Breast epithelium (tissue), 4 donors: ENCODE data around the gene TAF15. TPM values are rescaled to one million over a fixed set of nuclear protein-coding genes. Genes with fewer than 3 reads are reported as not detected.

ENCODE experiments used
- DNase-seq, 2 donors: peaks; one replicate each; pipeline ENCODE4 v3.0.0-alpha.2; 2019; ENCODE audit warnings: low spot score in 2 of 2
- H3K27ac ChIP-seq, 2 donors: fragments of 200-600 bp; sonication (generic) in 1 of 2; one replicate each; pipeline ENCODE4 v1.5.1; 2016 to 2019; ENCODE audit warnings: mild to moderate bottlenecking in 1 of 2
- H3K27me3 ChIP-seq, 2 donors: fragments of 200-600 bp; sonication (generic) in 1 of 2; one replicate each; pipeline versions ENCODE4 v1.5.1 to v1.6.0; 2017 to 2019; ENCODE audit warnings: control low read depth in 1 of 2, mild to moderate bottlenecking in 1 of 2
- H3K36me3 ChIP-seq: fragments of 200-600 bp; one replicate; pipeline ENCODE4 v1.5.1; 2019
- H3K4me1 ChIP-seq, 2 donors: fragments of 200-600 bp; sonication (generic); one replicate each; pipeline ENCODE4 v1.5.1; 2016 to 2019; ENCODE audit warnings: control low read depth in 1 of 2
- H3K4me3 ChIP-seq, 3 donors: fragments of 200-600 bp; sonication (generic); 1 replicate in 2 of 3; 2 replicates in 1 of 3; pipeline ENCODE4 v1.5.1; 2016 to 2019; ENCODE audit warnings: mild to moderate bottlenecking in 3 of 3, moderate library complexity in 2 of 3
- H3K9me3 ChIP-seq, 2 donors: fragments of 200-600 bp; sonication (generic) in 1 of 2; one replicate each; pipeline ENCODE4 v1.5.1; 2016 to 2019; ENCODE audit warnings: control low read depth in 1 of 2
- CTCF ChIP-seq, 3 donors: fragments of 450-650 bp; IDR thresholded peaks; one replicate each; pipeline ENCODE4 v1.5.1; 2016 to 2017; ENCODE audit warnings: antibody characterized with exemption in 3 of 3, mild to moderate bottlenecking in 3 of 3, moderate library complexity in 3 of 3
- POLR2A ChIP-seq: fragments of 450-650 bp; IDR thresholded peaks from one replicate; pipeline ENCODE4 v1.6.1; 2016; ENCODE audit warnings: antibody characterized with exemption, mild to moderate bottlenecking, moderate library complexity
- POLR2AphosphoS5 ChIP-seq, 3 donors: sonication (generic); formaldehyde crosslinking; IDR thresholded peaks; one replicate each; pipeline ENCODE4 v1.6.1; 2017; ENCODE audit warnings: antibody characterized with exemption in 3 of 3
- intact Hi-C: fragments of 100-400 bp; cut with DNase I; formaldehyde crosslinking; loops from one replicate; pipeline ENCODE4 v1.15.1; 2023; ENCODE audit warnings: low total_unique reads
- total RNA-seq, 3 donors: library from RNA; depleted of rRNA; stranded (reverse); fragments of >200 nt; gene quantifications; one replicate each; pipeline ENCODE4 v1.1.0, GENCODE V29; 2016

Gene TAF15
- total RNA-seq, 3 donors from 2014 or later = 65.5 to 76.8 (median 72.8) TPM

DNA sequence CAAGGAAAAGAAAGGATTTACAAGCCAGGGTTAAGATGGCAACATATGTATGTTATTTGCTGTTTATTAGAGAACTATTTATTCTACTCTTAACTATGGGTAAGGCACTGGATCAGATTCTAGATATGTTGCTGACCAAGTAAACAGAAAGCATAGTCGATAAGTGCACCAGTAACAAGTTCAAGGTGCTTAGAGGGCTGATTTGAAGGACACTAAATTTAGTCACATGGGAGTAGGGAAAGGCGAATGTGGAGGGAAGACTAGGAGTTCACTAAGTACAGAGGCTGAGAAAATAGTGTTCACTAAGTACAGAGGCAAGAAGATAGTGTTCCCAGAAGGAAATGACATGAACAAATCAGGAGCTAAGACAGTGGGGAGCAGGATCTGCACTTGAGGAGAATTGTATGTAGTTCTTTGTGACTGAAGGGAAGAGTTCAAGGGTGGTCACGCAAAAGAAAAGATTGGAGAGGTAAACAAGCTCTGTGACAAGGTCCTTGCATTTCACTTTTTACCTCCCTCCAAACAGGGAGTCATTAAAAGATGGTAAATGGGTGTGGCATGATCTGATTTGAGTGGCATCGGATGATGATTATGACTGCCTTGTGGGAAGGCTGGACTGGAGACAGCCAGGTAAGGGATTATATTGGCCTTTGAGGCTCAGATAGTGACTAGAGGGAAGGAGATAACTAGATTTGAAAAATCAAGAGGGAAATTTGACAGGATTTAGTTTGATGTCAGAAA is 38.5 kb downstream of the TAF15 start:
- Histone ChIP-seq H3K27ac (no peak overlapping the region), H3K4me3 (no peak overlapping the region), H3K27me3 (no peaks in the 10 kb centered on the region), H3K9me3 (no peaks in the 10 kb centered on the region), H3K4me1 (no peaks in the 10 kb centered on the region), H3K36me3 (no peaks in the 10 kb centered on the region)
- TF ChIP-seq CTCF (IDR thresholded peaks at IDR 0.05) = no peak
- TF ChIP-seq POLR2A = no peak
- TF ChIP-seq POLR2AphosphoS5 (IDR thresholded peaks at IDR 0.05) = no peak
- no peak for DNase-seq
- intact Hi-C loops = no loop called here

DNA sequence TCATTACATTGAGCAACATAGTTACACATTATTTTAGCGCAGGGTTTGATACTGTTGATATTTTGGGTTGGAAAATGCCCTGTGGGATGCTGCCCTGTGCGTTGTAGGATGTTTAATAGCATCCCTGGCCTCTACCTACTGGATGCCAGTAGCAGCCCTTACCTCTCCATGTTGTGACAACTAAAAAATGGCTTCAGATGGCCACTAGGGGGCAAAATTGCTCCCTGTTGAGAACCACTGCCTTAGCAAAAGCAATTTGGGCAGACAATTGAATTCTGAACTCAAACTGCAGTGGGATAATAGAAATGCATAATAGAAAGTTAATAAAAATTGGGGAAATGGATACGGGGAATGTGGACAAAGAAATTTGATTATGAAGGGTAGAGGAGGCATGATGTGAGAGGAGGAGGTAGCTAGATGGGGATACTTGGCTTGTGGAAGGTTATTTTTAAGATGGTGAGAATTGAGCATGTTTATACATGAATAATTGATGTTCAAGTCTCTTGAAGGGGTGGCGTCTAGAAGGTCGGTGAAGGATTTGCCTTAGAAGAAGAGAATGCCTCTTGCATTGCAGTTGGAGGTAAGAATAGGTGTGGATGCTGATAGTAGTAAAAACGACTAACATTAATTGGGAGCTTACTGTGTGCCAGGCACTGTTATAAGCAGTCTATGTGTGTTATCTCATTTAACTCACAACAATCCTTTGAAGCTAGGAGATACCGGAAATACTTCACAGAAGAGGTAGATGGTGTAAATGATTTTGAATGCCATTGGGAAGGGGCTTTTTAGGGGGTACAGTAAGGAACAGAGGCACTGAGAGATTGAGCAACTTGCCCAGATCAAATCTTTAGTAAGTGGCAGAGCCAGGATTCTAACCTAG is 40.4 kb downstream of the TAF15 start:
- H3K27ac ChIP-seq = no peak overlapping the region
- no peaks in the 10 kb centered on the region for H3K27me3 ChIP-seq
- no peaks in the 10 kb centered on the region for H3K4me1 ChIP-seq
- H3K9me3 ChIP-seq = no peaks in the 10 kb centered on the region
- no peaks in the 10 kb centered on the region for H3K36me3 ChIP-seq
- peak in 2 of 3 donors; percentile 9 to 54 for TF ChIP-seq CTCF (IDR thresholded peaks at IDR 0.05)
- TF ChIP-seq POLR2AphosphoS5 (IDR thresholded peaks at IDR 0.05) = no peak
- no peak overlapping the region for H3K4me3 ChIP-seq
- intact Hi-C loops = no loop called here
- no peak for DNase-seq

- TF ChIP-seq POLR2A = no peak
- no peak for TF ChIP-seq POLR2AphosphoS5 (IDR thresholded peaks at IDR 0.05)
- TF ChIP-seq CTCF (IDR thresholded peaks at IDR 0.05) = no peak
- Histone ChIP-seq H3K27me3 (no peaks in the 10 kb centered on the region), H3K4me1 (no peaks in the 10 kb centered on the region), H3K9me3 (no peaks in the 10 kb centered on the region), H3K27ac (no peak overlapping the region), H3K4me3 (no peak overlapping the region), H3K36me3 (no peaks in the 10 kb centered on the region)
- intact Hi-C loops = no loop called here
- no peak for DNase-seq
Measured at GRCh38 chr17:35855965-35856364, 46.7 kb downstream of the TAF15 start.

GRCh38 chr17:35856603-35857002 is 47.3 kb downstream of the TAF15 start:
- H3K36me3 ChIP-seq = no peaks in the 10 kb centered on the region
- H3K27me3 ChIP-seq = no peaks in the 10 kb centered on the region
- no peak for DNase-seq
- H3K27ac ChIP-seq = no peak overlapping the region
- H3K9me3 ChIP-seq = no peaks in the 10 kb centered on the region
- intact Hi-C loops = no loop called here
- TF ChIP-seq POLR2AphosphoS5 (IDR thresholded peaks at IDR 0.05) (no peak), CTCF (IDR thresholded peaks at IDR 0.05) (no peak), POLR2A (no peak)
- no peaks in the 10 kb centered on the region for H3K4me1 ChIP-seq
- H3K4me3 ChIP-seq = no peak overlapping the region

DNA sequence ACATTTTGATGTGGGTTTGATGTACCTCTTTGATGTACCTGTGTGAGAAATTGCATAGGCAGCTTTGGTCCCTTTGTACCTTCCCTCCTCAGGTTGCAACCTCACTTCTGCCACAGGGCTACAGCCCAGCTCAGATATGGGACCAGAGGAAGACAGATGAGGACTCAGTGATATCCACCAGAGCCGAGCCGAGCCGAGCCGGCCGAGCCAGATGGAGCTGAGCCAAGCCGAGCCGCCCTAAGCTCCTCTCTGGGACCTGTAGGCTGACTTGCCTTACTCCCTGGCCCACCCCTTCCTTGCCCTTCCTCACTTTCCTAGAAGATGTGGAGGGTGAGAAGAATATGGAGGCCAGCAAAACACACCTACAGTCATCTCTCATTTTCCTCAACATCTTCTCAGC is 55.6 kb downstream of the TAF15 start:
- no peak for DNase-seq
- Histone ChIP-seq H3K4me3 (no peak overlapping the region), H3K9me3 (no peaks in the 10 kb centered on the region), H3K36me3 (no peaks in the 10 kb centered on the region), H3K27me3 (no peaks in the 10 kb centered on the region), H3K27ac (no peak overlapping the region), H3K4me1 (no peaks in the 10 kb centered on the region)
- TF ChIP-seq POLR2AphosphoS5 (IDR thresholded peaks at IDR 0.05) = no peak
- TF ChIP-seq POLR2A = no peak
- no peak for TF ChIP-seq CTCF (IDR thresholded peaks at IDR 0.05)
- intact Hi-C loops = no loop called here
